ENCODE measurements around the gene GPX5.
"Not testable (repeated sequence)": the region's sequence is repeated elsewhere in the genome, so short reads cannot be mapped to it uniquely, and the experiment has no call there.

The GPX5 gene, protein sequence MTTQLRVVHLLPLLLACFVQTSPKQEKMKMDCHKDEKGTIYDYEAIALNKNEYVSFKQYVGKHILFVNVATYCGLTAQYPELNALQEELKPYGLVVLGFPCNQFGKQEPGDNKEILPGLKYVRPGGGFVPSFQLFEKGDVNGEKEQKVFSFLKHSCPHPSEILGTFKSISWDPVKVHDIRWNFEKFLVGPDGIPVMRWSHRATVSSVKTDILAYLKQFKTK

DNA sequence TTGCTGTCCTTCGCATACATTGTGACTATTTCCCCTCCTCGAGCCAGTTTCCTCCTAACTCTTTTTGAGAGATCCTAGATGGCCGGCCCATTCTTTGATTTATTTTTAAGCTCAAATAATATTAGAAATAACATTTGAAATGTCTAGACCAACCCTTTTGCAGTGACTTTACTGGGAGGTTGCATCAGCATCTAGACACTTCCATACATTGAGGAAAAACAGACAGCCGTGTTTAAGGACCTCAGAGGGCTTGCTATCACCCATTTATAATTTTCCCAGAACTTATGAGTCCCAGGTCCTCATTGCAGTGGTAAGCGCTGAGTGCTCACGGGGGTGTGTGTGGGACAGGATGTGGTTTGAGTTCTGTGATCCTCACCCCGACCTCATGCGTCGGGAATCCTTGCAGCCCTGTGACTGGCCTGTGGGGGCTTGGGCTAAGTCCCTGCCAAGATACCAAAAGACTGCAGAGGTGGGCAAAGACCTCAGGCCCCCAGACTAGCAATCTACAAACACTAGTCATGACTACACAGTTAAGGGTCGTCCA is at the start of gene GPX5:
GPX5 (plus strand) TSS at position 386 of the 544 bp plus-strand sequence; CDS start at position 519, 133 bp downstream.
- DNase-seq, result no peak

DNA sequence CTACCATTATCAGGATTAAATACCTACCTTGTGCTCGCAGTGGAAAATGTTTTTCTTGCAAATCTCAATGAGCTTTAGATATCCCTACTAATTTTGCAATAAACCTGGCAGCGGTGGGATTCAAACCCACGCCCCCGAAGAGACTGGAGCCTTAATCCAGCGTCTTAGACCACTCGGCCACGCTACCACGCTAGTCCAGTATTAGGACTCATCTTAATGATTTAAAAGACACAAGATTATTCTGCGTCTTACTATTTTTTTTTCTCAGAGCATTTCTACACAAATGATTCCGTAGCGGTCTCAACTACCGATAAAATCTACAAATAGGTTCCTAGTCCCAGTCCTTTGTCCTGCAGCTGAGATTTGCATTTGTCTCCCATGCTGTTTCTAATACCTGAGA is 47.2 kb upstream of the GPX5 start:
- DNase-seq, result no peak

DNA sequence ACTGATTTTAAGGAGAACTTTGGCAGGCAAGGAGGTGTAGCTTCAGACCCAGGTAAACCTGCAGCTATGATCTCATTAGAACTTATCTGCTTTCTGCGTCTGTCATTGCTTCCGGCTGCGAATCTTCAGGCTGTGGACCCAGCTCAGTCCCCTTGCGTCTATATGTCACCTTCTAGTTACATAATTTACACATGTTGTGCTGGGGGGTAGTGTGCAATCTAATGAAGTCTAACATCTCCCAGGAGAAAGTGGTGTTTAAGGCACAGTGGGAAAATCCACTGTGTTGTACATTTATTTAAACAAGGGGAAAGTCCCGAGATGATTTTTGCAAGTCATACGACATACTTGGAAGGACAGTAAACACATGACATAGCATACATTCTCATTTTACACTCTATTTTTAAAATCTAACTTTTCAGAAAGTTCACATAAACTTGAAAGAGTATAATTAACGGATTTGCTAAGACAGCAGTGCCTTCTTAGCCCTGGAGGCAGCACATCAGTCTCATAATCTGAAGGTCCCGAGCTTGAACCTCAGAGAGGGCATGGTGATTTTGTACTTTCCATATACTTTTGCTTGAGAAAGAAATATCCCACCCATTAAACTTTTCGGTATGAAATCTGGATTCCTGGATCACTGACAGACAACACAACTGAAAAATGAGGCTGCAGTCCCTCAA is 45.3 kb upstream of the GPX5 start:
- DNase-seq, result no peak

DNA sequence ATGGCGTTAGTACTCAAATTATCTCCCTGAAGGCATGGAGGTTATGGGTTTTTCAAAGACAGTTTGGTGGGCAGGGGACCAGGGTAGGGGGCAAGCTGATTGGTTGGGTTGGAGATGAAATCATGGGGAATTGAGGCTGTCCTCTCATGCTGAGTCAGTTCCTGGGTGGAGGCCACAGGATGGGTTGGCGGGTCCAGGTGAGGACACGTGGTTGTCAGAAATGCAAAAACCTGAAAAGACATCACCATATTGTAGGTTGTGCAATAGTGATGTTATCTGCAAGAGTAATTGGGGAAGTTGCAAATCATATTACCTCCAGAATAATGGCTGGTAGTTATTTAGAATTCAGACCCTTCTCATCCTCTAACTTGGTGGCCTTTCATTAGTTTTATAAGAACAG is 40.2 kb upstream of the GPX5 start:
- no peak for DNase-seq

DNA sequence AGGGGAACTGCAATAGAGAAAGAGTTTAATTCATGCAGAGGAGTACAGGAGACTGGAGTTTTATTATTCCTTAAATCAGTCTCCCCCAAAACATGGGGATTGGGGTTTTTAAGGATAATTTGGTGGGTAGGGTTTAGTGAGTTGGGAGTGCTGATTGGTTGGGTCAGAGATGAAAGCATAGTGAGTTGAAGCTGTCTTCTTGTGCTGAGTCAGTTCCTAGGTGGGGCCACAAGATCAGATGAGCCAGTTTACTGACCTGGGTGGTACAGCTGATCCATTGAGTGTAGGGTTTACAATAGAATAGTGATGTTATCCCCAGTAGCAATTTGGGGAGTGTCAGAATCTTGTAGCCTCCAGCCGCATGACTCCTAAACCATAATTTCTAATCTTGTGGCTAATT is 39.1 kb upstream of the GPX5 start:
- no peak for DNase-seq

DNA sequence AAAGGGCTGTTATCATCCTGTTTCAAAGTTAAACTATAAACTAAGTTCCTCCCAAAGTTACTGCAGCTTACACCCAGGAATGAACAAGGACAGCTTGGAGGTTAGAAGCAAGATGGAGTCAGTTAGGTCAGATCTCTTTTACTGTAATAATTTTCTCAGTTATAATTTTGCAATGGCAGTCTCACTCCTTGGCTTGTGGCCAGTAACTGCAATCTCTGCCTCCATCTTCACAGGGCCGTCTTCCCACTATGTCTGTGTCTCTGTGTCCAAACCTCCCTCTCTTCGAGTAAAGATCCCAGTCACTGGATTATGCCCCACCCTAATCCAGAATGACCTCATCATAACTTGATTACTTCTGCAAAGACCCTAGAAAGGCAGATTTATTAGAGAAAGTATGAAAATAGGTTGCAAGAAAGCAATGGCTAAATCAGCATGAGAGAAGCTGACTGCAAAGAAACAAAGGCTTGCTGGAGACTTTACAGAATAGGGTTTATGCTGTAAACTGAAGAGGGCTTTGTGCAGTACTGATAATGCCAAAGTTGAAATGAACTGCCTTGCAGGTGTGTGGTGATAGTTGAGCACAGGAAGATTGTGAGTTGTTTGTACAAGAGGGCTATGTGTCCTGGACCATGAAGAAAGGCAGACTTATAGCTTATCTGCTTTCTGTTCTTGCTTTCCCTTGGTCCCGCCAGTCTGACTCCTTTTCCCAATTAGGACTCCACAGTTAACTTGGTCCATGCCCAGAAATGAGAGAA is 38.5 kb upstream of the GPX5 start:
- no peak for DNase-seq

DNA sequence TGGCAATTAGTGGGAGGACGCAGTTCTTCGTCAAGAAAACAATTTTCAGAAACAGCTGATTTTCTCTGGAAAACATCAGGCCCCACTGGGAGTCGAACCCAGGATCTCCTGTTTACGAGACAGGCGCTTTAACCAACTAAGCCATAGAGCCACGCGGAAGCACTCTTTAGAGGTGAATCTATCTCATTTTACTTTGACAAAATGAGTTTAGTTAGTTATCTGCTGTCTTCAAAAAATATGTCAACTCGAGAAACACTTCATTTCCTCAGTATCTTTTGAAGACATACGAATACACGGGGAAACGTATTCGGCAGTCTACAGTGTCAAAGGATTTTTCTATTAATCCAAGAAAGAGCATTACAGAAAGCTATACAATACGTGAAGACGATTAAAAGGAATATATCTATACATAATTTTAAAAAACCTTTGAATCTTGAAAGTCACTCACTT is 36.7 kb upstream of the GPX5 start:
- no peak for DNase-seq

DNA sequence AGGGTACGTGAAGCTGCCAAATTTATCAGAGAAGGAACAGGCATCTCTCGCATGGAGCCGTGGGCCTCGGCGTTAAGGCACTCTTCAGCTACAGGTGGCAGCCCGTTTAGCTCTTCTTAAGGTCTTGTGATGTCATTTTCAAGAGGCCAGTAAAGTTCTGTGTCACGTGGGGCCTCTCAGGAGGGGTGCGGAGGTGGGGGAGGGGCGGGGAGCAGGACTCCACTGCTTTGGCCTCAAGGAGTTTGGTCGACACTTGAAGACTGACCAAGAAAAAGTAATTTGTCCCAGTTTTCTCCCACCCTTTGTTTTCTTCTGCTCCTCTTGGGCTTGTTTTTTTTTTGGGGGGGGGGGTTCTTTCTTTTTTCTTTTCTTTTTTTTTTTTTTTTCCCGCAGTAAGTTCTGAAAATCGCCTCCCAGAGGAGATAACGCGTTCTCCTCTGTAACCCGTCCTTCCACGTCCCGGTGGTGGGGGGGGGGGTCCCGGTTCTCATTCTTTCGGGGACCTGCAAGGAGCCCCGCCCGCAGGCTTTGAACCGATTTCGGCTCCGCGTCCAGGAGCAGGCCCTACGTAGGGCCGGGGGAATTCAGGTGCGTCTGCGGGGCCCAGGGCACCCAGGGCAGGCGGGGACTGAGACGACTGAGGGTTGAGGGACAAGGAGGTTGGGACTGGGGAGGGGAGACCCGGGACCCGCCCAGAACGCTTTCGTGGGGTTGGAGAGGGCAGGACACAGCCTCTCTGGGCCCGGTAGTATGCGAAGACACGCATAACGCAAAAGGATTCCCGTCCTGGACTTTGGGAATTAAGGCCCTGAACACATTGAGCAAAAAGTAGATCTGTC is 36.1 kb upstream of the GPX5 start:
- DNase-seq, result no peak

DNA sequence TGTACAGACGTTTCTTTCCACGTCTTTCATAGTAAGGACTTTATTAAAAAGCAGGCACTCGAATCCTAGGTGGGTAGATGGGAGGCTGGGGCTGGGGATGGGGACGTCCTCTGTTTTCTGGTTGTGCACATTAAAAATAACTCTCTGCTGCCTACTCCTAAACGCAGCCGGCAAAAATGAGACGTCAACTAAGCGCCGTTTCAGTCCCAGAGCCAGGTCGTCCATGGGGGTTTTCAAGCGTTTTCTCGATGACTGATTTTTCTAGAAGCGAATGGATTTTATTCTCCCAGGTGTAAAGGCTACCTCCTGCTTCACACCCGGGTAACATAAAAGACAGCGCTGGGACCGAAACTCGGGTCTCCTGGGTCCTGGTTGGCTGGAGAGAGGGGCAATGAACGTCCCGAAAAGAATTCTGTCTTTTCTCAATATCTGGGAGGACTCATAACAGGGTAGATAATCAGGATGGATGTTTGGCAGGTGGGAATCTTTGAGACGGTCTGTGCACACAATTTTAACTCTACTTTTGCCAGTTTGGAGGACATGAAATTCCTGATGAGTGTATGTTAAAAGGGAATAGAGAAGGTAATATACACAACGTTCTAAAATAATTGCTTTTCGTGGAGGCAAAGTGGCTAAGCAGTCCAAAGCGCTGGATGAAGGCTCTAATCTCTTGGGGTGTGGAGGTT is 35.3 kb upstream of the GPX5 start:
- no peak for DNase-seq

DNA sequence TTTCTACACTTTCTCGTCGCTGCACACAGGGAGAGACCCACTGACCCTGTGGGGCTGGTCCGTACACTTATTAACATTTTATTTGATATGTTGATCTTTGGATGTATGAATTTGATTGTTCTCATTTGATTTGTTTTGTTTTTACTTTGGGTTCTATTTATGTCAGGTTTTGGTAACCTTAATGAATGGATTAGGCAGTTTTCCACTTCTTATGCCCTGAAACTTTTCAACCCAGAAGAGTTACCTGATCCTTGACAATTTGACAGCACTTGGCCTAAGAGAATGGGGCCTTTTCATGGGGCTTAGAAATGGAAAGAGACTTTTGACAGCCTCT is 33.7 kb upstream of the GPX5 start:
- DNase-seq, result no peak

DNA sequence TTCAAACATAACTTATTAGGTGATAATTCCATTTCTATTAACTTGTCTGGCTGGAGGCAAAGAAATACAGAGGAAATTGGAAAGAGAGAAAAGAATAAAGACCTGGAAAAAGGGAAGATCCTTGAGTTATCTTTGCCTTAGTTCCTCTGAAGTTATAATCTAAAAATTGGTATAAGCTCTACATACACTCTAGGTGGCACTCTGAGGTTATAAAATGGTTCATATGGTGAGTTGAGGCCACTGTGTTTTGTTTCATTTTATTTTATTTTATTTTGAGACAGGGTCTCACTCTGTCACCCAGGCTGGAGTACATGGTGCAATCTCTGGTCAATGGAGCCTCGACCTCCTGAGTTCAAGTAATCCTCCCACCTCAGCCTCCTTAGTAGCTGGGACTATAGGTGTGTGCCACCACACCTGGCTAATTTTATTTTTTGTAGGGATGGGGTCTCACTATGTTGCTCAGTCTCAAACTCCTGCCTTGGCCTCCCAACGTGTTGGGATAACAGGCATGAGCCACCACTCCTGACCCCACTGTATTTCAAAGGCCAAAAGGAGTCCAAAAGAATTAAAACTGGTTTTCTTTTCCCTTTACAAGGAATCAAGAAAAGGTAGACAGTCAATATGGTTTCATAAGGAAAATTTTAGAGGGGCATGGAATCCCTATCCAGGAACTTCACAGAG is 29.4 kb upstream of the GPX5 start:
- DNase-seq, result no peak

DNA sequence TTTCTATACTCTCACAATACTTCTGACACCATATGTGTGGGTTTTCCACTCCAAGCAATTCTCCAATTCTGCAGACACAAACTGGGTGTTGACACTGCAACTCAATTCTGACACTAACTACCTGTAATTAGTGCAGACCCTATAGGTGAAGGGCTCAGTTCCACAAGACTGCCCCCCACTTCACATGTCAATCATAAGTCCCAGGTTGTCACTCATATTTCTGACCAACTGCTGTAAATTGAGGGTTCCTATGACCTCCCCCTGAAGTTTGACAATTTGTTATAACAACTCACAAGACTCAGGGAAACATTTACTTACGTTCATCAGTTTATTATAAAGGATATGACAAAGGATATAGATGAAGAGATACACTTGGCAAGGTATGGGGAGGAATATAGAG is 28.4 kb upstream of the GPX5 start:
- DNase-seq, result no peak

DNA sequence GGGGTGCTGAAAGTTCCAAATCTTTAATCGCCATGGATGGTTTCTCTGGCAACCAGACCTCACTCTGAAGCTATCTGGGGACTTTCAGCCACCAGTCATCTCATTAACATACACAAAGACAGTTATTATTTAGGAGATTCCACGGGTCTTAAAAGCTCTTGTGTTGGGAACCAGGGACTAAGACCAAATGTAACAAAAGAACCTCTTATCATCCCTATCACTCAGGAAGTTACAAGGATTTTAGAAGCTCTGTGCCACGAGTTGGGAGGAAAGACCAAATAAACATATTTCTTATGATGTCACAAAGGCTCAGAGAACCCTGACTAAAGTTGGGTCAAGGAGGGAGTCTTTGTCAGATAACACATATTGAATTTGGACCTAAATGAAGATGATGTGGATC is 27.8 kb upstream of the GPX5 start:
- no peak for DNase-seq

DNA sequence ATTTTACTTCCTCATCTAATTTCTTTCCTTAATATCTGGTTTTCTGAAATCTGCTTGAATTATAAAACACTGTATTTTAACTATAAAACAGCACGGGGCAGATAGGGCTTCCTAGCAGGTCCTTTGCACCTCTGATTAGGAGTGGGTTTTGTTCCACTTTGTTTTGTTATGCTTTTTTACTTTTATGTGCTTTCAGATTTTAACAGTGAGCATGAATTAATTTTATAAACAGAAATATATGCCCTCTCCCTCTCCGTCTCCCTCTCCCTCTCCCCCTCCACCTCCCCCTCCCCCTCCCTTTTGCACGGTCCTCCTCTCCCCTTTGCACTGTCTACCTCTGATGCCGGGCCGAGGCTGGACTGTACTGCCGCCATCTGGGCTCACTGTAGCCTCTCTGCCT is 24.4 kb upstream of the GPX5 start:
- DNase-seq, result no peak

DNA sequence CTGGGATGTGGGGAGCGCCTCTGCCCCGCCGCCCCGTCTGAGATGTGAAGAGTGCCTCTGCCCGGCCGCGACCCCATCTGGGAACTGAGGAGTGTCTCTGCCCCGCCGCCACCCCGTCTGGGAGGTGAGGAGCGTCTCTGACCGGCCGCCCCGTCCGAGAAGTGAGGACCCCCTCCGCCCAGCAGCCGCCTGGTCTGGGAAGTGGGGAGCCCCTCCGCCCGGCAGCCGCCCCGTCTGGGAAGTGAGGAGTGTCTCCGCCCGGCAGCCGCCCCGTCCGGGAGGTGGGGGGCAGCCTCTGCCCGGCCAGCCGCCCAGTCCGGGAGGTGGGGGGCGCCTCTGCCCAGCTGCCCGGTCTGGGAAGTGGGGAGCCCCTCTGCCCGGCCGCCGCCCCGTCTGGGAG is 23.5 kb upstream of the GPX5 start:
- DNase-seq, result not testable (repeated sequence)

DNA sequence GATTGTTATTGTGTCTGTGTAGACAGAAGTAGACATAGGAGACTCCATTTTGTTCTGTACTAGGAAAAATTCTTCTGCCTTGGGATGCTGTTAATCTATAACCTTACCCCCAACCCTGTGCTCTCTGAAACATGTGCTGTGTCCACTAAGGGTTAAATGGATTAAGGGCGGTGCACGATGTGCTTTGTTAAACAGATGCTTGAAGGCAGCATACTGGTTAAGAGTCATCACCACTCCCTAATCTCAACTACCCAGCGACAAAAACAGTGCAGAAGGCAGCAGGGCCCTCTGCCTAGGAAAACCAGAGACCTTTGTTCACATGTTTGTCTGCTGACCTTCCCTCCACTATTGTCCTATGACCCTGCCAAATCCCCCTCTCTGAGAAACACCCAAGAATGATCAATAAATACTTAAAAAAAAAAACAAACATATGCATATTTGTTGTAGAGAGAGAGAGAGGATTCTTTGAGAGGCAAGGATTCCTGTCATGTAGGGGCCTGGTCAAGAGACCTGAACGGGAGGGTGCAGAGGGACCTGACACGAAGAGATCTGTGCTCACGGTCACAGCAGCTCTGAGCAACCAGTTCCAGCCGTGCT is 22.9 kb upstream of the GPX5 start:
- DNase-seq, result not testable (repeated sequence)

DNA sequence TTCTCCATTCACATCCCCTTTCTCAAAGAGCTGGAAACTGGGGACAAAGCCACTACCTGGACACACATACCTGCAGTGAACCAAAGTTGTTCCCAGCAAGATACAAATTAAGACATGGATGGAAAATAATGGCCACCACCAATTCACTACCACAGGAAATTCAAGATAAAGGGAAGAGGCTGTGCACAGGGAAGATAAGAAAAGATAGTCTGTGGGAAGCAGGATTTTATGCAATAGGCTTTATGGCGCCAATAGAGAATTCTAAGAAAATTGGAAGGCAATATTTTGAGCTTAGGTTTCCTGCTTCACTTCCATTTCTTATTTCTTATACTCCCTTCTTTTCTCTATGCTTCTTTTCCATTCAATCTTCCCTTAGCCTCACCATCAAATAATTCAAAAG is 19.9 kb upstream of the GPX5 start:
- no peak for DNase-seq

DNA sequence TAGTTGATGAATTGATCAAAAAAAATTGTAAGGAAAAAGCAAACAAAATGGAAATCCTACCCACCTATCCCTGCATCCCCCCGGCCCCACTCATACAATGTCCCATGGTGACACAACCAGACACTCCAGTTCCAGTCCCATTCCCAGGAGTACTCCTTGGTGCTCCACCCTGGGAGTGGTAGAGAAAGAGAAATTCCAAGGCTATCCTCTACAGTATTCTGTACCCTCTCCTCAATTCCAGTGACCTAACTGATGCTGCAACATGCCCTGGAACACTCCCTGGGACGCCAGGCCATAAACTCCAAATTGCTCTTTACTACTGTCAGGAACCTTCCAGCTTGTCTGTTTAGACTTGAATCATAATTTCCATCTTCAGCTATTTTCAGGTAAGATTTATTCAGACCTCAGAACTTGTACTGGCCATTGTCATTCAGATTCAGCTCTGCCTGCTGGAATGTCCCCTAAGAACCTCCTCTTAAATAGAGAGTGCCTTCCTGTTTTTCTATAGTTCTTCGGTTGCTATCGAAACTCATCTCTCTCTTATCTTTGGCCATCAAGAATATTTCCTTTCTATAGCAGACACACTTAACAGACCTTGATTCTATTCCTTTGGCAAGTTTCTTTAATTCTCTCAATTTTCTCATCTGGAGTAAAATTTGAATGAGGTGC is 18.7 kb upstream of the GPX5 start:
- no peak for DNase-seq

DNA sequence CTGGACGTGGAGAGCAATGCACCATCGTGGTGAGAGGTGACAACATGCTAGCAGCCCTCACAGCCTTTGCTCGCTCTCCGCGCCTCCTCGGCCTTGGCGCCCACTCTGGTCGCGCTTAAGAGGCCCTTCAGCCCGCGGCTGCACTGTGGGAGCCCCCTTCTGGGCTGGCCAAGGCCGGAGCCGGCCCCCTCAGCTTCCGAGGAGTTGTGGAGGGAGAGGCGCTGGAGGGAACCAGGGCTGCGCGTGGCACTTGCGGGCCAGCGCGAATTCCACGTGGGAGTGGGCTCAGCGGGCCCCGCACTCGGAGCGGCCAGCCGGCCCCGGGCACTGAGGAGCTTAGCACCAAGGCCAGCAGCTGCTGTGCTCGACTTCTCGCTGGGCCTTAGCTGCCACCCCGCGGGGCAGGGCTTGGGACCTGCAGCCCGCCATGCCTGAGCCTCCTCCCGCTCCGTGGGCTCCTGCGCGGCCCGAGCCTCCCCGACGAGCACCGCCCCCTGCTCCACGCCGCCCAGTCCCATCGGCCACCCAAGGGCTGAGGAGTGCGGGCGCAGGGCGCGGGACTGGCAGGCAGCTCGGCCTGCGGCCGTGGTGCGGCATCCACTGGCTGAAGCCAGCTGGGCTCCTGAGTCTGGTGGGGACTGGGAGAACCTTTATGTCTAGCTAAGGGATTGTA is 13.9 kb upstream of the GPX5 start:
- no peak for DNase-seq

DNA sequence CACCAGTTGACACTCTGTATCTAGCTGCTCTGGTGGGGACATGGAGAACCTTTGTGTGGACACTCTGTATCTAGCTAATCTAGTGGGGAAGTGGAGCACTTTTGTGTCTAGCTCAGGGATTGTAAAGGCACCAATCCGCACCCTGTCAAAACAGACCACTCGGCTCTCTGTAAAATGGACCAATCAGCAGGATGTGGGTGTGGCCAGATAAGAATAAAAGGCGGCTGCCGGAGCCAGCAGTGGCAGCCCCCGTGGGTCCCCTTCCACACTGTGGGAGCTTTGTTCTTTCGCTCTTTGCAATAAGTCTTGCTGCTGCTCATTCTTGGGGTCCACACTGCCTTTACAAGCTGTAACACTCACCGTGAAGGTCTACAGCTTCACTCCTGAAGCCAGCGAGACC is 13.3 kb upstream of the GPX5 start:
- DNase-seq, result not testable (repeated sequence)
